ENCODE data around the gene DEK.
A peak's percentile ranks its signal among the peaks of the same experiment; 100 is the strongest.

DEK gene

DNA sequence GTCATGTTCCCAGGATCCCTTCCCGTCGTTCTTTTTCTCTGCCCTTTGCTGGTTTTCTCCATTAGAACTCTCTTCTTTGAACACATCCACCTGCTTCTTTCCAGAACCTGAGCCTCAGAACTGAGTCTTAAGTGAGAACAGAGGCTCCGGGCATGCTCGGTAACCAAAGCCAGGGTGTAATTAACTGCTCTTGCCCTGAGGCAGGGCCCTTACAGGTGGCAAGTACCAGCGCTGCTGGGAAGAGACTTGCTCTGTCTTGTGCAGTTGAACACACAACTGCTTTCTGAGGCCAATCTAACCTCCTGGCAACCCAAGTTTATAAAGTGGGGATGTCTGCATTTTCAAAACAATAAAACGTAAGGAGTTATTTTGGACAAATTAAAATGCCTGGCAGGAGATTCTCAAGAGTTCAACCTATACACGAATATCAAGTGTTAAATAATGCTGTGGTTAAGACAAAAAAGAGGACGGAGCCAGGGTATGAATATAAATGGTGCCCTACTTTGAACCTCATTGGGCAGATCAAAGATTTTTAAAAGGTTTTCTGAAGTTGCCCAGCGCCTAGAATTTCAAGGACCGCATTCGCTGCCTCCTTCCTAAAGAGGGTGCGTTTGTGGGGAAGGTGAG is 12.4 kb upstream of the DEK start:
- TF ChIP-seq ZFX (IDR thresholded peaks at IDR 0.05; ENCODE audit: borderline replicate concordance), result no peak
- TF ChIP-seq, protein P1, sequence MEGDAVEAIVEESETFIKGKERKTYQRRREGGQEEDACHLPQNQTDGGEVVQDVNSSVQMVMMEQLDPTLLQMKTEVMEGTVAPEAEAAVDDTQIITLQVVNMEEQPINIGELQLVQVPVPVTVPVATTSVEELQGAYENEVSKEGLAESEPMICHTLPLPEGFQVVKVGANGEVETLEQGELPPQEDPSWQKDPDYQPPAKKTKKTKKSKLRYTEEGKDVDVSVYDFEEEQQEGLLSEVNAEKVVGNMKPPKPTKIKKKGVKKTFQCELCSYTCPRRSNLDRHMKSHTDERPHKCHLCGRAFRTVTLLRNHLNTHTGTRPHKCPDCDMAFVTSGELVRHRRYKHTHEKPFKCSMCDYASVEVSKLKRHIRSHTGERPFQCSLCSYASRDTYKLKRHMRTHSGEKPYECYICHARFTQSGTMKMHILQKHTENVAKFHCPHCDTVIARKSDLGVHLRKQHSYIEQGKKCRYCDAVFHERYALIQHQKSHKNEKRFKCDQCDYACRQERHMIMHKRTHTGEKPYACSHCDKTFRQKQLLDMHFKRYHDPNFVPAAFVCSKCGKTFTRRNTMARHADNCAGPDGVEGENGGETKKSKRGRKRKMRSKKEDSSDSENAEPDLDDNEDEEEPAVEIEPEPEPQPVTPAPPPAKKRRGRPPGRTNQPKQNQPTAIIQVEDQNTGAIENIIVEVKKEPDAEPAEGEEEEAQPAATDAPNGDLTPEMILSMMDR (IDR thresholded peaks at IDR 0.05), result no peak
- H3K27ac ChIP-seq, result no peak overlapping the region

DNA sequence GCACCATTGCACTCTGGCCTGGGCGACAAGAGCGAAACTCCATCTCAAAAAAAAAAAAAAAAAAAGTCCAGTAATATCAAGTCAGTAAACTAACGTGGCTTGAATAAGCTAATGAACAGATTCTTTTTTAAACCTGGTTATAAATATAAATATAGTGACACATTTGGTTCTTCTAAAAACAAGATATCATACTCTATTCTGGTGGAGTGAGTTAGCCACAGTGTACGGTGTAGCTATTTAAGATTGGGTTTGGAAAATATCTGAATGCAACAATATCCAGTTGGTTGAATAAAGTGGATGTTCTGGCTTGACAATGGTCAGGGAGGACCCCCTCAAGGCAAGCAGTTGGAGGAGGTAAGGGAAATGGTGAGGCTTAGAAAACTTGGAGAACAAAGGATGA is 5.9 kb upstream of the DEK start:
- H3K27ac ChIP-seq, result no peak overlapping the region
- TF ChIP-seq, protein P1 (IDR thresholded peaks at IDR 0.05), result no peak
- TF ChIP-seq ZFX (IDR thresholded peaks at IDR 0.05; ENCODE audit: borderline replicate concordance), result no peak

DNA sequence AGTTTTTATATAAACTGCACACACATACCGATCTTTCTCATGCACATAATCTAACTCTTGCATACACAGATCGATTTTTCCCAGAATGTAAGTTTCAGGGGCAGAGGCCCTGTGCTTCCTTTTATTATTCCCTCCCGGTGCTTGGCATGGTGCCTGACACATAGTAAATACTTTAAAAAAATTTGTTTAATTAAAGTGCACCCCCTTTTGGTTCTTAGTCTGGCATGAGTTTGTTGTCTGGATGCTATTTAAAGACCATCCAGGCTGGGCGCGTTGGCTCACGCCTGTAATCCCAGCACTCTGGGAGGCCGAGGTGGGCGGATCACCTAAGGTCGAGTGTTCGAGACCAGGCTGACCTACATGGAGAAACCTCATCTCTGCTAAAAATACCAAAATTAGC is 5.4 kb upstream of the DEK start:
- H3K27ac ChIP-seq, result no peak overlapping the region
- TF ChIP-seq ZFX (IDR thresholded peaks at IDR 0.05; ENCODE audit: borderline replicate concordance), result no peak
- TF ChIP-seq, protein P1 (IDR thresholded peaks at IDR 0.05), result no peak

DNA sequence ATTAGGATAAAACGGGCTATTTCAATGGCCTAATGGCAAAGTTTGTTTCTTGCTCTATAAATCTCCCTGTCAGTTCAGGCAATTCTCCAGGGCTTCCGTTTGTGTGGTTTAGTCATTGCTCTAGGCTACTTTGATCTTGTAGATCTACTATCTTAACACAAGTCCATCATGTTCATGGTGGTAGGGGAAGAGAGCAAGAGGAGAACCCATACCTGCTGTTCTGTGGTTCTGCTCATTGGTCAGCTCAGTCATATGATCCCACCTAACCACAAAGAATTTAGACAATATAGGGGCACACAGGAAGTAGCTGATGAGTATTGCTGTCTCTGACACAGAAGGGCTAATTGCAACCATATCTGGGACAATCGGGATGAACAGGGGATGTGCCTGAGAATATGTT is 4.9 kb upstream of the DEK start:
- H3K27ac ChIP-seq, result no peak overlapping the region
- TF ChIP-seq ZFX (IDR thresholded peaks at IDR 0.05; ENCODE audit: borderline replicate concordance), result no peak
- TF ChIP-seq, protein P1 (IDR thresholded peaks at IDR 0.05), result no peak

DNA sequence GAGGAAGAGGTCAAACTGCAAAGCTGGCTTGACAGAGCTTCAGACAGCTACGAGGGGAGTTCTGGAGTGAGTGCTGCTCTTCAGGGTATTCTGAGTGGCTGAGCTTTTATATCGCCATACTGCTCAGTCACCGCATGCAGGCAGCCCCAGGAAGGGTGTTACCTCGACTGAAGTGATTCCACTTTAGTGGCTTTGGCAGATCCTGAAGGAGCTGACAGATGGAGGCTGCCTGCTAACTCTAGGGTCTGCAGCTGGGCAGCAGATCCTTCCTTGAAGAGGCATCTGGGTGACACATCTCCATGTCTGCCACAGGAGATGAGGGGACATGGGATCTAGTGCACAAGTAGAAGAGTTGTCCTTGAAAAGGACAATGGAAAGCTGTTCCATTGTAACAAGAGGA is 3.7 kb upstream of the DEK start:
- TF ChIP-seq ZFX (IDR thresholded peaks at IDR 0.05; ENCODE audit: borderline replicate concordance), result no peak
- TF ChIP-seq, protein P1 (IDR thresholded peaks at IDR 0.05), result no peak
- no peak overlapping the region for H3K27ac ChIP-seq

DNA sequence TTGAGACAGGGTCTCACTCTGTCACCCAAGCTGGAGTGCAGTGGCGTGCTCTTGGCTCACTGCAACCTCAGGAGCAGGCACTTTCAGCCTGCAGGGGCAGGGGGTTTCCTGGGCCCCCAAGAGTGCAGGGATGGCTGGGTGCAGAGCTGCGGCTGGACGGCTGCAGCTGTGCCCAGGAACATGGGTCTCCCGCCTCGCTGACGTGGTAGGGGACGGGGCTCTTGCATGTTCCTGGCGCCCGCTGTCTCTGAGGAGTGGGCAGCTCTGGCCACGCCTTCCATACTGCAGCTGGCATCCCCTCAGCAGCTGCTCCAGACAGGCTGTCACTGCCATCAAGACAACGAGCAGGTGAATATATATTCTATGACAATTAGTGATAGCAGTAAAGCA is 2.2 kb upstream of the DEK start:
- no peak for TF ChIP-seq ZFX (IDR thresholded peaks at IDR 0.05; ENCODE audit: borderline replicate concordance)
- TF ChIP-seq, protein P1 (IDR thresholded peaks at IDR 0.05), result no peak
- no peak overlapping the region for H3K27ac ChIP-seq

DNA sequence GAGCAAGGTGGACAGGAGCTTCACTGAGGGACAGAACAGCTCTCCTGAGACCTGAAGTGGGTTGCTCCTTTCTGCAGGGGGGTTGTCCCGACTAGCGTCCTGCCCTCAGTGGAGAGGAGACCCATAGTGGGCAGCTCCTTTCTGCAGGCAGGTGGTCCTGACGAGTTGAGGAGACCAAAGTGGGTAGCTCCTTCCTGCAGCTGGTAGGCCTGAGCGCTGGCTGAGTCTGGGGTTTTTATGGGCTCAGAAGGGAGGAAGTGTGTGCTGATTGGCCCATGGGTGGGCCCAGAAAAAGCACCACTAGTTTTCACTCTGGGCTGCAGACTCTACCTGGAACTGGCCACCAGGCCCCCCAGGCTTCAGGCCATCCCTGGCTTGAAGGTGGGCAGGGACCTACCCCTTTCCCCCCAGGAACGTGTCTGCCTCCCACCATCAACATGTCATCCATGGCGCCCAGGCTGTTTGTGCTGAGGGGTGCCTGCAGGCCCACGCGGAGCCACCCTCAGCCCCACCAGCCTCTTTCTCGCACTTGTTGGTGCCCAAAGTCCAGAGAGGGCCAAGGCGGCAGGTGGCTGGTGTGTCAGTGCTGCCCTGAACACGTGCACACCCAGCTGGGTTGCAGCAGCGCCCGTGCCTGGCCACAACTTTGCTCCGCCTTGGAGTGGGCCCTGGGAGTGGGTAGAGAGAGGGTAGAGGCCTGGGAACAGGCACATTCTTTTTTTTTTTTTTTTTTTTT is 1.6 kb upstream of the DEK start:
- TF ChIP-seq, protein P1 (IDR thresholded peaks at IDR 0.05), result no peak
- no peak for TF ChIP-seq ZFX (IDR thresholded peaks at IDR 0.05; ENCODE audit: borderline replicate concordance)

More for the DNA sequence above, 1.6 kb upstream of the DEK start:
- 0 out of 2 replicates have a peak overlapping the region, but pooled peaks have one; percentile 95 for H3K27ac ChIP-seq
